ENCODE results near the gene GPR4.
A peak's percentile ranks its signal among the peaks of the same experiment; 100 is the strongest.

GPR4 gene

DNA sequence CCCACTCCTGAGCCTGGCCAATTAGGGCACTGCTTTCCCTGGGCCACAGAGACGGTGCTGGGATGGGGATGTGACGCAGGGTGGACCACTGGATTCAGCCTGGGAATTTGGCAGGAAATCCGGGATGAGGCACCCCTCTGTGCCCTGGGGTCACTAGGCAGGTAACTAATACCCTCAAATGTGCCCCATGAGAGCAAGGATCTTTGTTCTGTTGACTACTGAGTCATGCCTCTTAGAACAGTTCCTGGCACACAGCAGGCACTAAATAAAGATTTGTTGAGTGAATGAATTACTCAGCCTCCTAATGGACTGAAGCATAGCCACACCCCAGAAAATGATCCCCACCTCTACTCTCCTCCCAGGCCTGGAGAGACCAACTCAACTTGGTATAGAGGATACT, 33.3 kb downstream of the GPR4 start:
- in situ Hi-C loops (cut with HindIII; ENCODE audit: low sequenced_read_pairs): no loop called here
- TF ChIP-seq, protein P1, sequence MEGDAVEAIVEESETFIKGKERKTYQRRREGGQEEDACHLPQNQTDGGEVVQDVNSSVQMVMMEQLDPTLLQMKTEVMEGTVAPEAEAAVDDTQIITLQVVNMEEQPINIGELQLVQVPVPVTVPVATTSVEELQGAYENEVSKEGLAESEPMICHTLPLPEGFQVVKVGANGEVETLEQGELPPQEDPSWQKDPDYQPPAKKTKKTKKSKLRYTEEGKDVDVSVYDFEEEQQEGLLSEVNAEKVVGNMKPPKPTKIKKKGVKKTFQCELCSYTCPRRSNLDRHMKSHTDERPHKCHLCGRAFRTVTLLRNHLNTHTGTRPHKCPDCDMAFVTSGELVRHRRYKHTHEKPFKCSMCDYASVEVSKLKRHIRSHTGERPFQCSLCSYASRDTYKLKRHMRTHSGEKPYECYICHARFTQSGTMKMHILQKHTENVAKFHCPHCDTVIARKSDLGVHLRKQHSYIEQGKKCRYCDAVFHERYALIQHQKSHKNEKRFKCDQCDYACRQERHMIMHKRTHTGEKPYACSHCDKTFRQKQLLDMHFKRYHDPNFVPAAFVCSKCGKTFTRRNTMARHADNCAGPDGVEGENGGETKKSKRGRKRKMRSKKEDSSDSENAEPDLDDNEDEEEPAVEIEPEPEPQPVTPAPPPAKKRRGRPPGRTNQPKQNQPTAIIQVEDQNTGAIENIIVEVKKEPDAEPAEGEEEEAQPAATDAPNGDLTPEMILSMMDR (IDR thresholded peaks at IDR 0.05; ENCODE audit: low read depth, low read length): no peak
- H3K4me3 ChIP-seq (ENCODE audit: low read depth, low read length): no peak overlapping the region
- DNase-seq (ENCODE audit: low read depth, low spot score): peak; percentile 79

- TF ChIP-seq, protein P1 (IDR thresholded peaks at IDR 0.05; ENCODE audit: low read depth, low read length): no peak
- no peak overlapping the region for H3K4me3 ChIP-seq (ENCODE audit: low read depth, low read length)
- no peak for DNase-seq (ENCODE audit: low read depth, low spot score)
- in situ Hi-C loops (cut with HindIII; ENCODE audit: low sequenced_read_pairs): no loop called here
Observed at GRCh38 chr19:45567609-45568008, 34.4 kb downstream of the GPR4 start.

DNA sequence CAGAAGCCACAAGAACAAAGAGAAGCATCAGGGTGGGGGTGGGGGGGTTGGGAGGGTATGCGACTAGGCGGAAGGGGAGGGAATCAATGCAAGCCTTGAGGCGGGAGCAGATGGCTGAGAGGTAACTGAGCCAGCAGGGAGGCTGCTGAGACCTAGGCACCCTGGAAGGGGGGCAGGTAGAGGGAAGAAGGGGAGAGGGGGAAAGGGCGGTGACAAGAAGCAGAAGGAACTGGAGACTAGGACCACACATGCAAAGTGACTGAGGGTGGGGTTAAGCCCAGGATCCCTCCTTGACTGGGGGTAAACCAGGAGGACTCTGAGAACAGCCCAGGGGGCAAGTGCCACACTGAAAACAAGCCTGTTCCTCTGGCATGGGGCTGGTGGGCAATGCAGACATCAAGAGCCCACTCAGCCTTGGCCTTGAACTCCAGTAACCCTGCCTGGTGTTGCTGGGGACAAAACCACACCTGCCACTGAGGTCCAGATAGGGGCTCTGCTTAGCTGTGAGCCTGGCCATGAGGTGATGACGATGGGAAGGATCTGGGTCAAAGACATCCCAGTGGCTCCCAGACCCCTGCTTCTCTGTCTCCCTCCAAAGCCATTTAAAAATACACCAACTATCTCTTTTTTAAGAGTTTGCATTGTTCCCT, 37.8 kb downstream of the GPR4 start:
- no peak overlapping the region for H3K4me3 ChIP-seq (ENCODE audit: low read depth, low read length)
- TF ChIP-seq, protein P1 (IDR thresholded peaks at IDR 0.05; ENCODE audit: low read depth, low read length): no peak
- DNase-seq (ENCODE audit: low read depth, low spot score): no peak
- in situ Hi-C loops (cut with HindIII; ENCODE audit: low sequenced_read_pairs): no loop called here

DNA sequence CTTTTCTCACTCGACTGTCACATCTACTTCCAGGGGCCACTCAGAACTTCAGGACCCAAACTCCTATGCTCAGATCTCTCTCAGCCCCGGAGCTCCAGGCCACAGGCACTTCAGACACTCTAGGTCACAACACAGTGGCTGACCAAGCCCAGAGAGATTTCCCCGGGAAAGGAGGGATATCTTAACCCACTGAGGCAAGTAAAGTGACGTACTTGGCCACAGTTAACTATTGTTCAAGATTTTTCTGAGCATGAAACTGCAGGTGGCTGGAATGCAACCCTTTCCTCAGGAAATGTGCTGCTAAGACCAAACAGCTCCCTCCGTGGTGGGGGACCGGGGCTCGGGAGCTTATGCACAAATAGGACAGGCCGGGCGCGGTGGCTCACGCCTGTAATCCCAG, 41.3 kb downstream of the GPR4 start:
- no peak for DNase-seq (ENCODE audit: low read depth, low spot score)
- no peak overlapping the region for H3K4me3 ChIP-seq (ENCODE audit: low read depth, low read length)
- TF ChIP-seq, protein P1 (IDR thresholded peaks at IDR 0.05; ENCODE audit: low read depth, low read length): no peak
- in situ Hi-C loops (cut with HindIII; ENCODE audit: low sequenced_read_pairs): no loop called here

DNA sequence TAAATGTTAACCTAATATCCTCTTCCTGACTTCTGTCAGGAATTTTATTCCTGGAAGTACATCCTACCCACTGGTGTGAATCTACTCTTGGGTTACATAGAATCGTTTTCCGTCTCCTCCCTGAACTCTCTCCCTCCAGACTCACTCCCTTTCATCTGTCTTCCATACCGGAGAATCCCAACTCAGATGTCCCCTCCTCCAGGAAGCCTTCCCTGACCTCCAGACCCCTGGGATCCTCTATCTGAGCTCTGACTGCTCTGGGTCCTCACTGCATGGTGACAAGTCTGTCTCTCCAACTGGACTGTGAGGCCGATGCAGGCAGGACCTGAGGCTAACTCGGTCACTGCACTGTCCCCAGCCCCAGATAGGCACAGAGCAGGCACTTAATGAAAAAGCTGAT, 42.0 kb downstream of the GPR4 start:
- DNase-seq (ENCODE audit: low read depth, low spot score): no peak
- TF ChIP-seq, protein P1 (IDR thresholded peaks at IDR 0.05; ENCODE audit: low read depth, low read length): no peak
- no peak overlapping the region for H3K4me3 ChIP-seq (ENCODE audit: low read depth, low read length)
- in situ Hi-C loops (cut with HindIII; ENCODE audit: low sequenced_read_pairs): no loop called here

DNA sequence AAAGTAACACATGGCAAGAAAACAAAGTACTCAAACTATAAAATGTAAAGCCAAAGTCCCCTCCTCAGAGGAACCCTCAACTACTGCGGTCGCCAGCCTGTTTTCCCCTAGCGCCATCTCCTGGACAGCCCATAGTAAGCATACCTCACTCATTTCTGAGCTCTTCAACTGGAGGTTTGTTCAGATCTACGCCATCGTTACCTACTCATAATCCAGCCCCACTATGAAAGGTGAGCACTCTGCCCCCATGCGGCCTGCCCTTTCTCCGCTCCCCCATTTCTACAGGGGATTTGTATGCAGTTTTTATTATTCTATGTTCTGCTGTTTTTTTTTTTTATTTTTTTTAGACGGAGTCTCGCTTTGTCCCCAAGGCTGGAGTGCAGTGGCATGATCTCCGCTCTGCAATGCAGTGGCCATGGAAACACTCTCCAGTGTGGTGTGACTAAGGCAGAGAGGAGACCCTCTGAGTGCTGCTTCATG, 43.6 kb downstream of the GPR4 start:
- no peak overlapping the region for H3K4me3 ChIP-seq (ENCODE audit: low read depth, low read length)
- in situ Hi-C loops (cut with HindIII; ENCODE audit: low sequenced_read_pairs): no loop called here
- TF ChIP-seq, protein P1 (IDR thresholded peaks at IDR 0.05; ENCODE audit: low read depth, low read length): peak; percentile 79
- DNase-seq (ENCODE audit: low read depth, low spot score): peak; percentile 33
